NCI-H82 (cell line): ENCODE measurements around the gene DNAH10.

ENCODE experiments used
- DNase-seq: peaks from one replicate; lab custom pipeline; 2025; lab: John Stamatoyannopoulos, UW

DNAH10 gene

GRCh38 chr12:123761841-123762714 lies at the start of gene DNAH10:
DNAH10 (plus strand) TSS chr12:123762301; CDS start chr12:123762337, 36 bp downstream.
- DNase-seq: peak; percentile 41

- peak; percentile 40 for DNase-seq
Measured at GRCh38 chr12:123712780-123713319, 49.3 kb upstream of the DNAH10 start.

- peak; percentile 37 for DNase-seq
Measured at GRCh38 chr12:123713398-123713797, 48.7 kb upstream of the DNAH10 start.

- no peak for DNase-seq
Measured at GRCh38 chr12:123713823-123714585, 48.1 kb upstream of the DNAH10 start.

- no peak for DNase-seq
Measured at GRCh38 chr12:123715195-123715594, 46.9 kb upstream of the DNAH10 start.

GRCh38 chr12:123717350-123717749 lies 44.8 kb upstream of the DNAH10 start:
- DNase-seq: no peak

GRCh38 chr12:123720141-123720814 lies 41.8 kb upstream of the DNAH10 start:
- no peak for DNase-seq

GRCh38 chr12:123721245-123721644 lies 40.9 kb upstream of the DNAH10 start:
- no peak for DNase-seq

- no peak for DNase-seq
Measured at GRCh38 chr12:123723011-123723410, 39.1 kb upstream of the DNAH10 start.

GRCh38 chr12:123723765-123724164 lies 38.3 kb upstream of the DNAH10 start:
- no peak for DNase-seq

- no peak for DNase-seq
Measured at GRCh38 chr12:123726244-123726643, 35.9 kb upstream of the DNAH10 start.

- DNase-seq: no peak
Measured at GRCh38 chr12:123726962-123727361, 35.1 kb upstream of the DNAH10 start.

- no peak for DNase-seq
Measured at GRCh38 chr12:123727878-123728277, 34.2 kb upstream of the DNAH10 start.

GRCh38 chr12:123731596-123731995 lies 30.5 kb upstream of the DNAH10 start:
- no peak for DNase-seq

GRCh38 chr12:123732251-123732650 lies 29.9 kb upstream of the DNAH10 start:
- DNase-seq: no peak

GRCh38 chr12:123733229-123733628 lies 28.9 kb upstream of the DNAH10 start:
- DNase-seq: no peak

- DNase-seq: no peak
Measured at GRCh38 chr12:123734268-123734667, 27.8 kb upstream of the DNAH10 start.

GRCh38 chr12:123741937-123742572 lies 20.0 kb upstream of the DNAH10 start:
- DNase-seq: no peak

- no peak for DNase-seq
Measured at GRCh38 chr12:123743002-123743401, 19.1 kb upstream of the DNAH10 start.

GRCh38 chr12:123744836-123745235 lies 17.3 kb upstream of the DNAH10 start:
- DNase-seq: peak; percentile 36

GRCh38 chr12:123747309-123747708 lies 14.8 kb upstream of the DNAH10 start:
- DNase-seq: no peak

- no peak for DNase-seq
Measured at GRCh38 chr12:123748161-123748560, 13.9 kb upstream of the DNAH10 start.
